NAMALWA (cell line): ENCODE data around the gene RMI2.

ENCODE experiments used
- DNase-seq: peaks from one replicate; pipeline ENCODE4 v3.0.0-alpha.2; 2015; ENCODE audit warnings: low spot score

RMI2 gene

GRCh38 chr16:11345040-11345862 lies at the start of gene RMI2:
Gene RMI2 (plus strand): TSS chr16:11345459. CDS start chr16:11345472, 13 bp downstream.
- DNase-seq = peak; percentile 99

GRCh38 chr16:11295672-11296071 lies 49.6 kb upstream of the RMI2 start:
- no peak for DNase-seq

- peak; percentile 44 for DNase-seq
Observed at GRCh38 chr16:11296351-11296705, 48.9 kb upstream of the RMI2 start.

- DNase-seq = peak; percentile 81
Observed at GRCh38 chr16:11296706-11297491, 48.4 kb upstream of the RMI2 start.

GRCh38 chr16:11297492-11298142 lies 47.6 kb upstream of the RMI2 start:
- DNase-seq = peak; percentile 98

GRCh38 chr16:11298143-11298900 lies 46.9 kb upstream of the RMI2 start:
- DNase-seq = no peak

GRCh38 chr16:11298950-11299547 lies 46.2 kb upstream of the RMI2 start:
- peak; percentile 71 for DNase-seq

- no peak for DNase-seq
Observed at GRCh38 chr16:11299865-11300559, 45.2 kb upstream of the RMI2 start.

- DNase-seq = no peak
Observed at GRCh38 chr16:11300560-11300892, 44.7 kb upstream of the RMI2 start.

- DNase-seq = no peak
Observed at GRCh38 chr16:11301645-11302501, 43.4 kb upstream of the RMI2 start.

- DNase-seq = no peak
Observed at GRCh38 chr16:11302977-11303376, 42.3 kb upstream of the RMI2 start.

GRCh38 chr16:11303405-11304138 lies 41.7 kb upstream of the RMI2 start:
- DNase-seq = no peak

- DNase-seq = no peak
Observed at GRCh38 chr16:11306381-11306780, 38.9 kb upstream of the RMI2 start.

- DNase-seq = no peak
Observed at GRCh38 chr16:11306997-11307638, 38.1 kb upstream of the RMI2 start.

GRCh38 chr16:11307639-11308492 lies 37.4 kb upstream of the RMI2 start:
- DNase-seq = peak; percentile 47

- peak; percentile 94 for DNase-seq
Observed at GRCh38 chr16:11308493-11309283, 36.6 kb upstream of the RMI2 start.
